ENCODE measurements around the gene CCNL2.

- no peak for TF ChIP-seq CTCF (conservative IDR thresholded peaks at IDR 0.05 in 1 of 2, IDR thresholded peaks at IDR 0.05 in 1 of 2; ENCODE audit: low read depth in 1 of 2, low read length in 2 of 2)
- TF ChIP-seq EZH2 (IDR thresholded peaks at IDR 0.05; ENCODE audit: low read length, missing control alignments): no peak
Observed at GRCh38 chr1:1428174-1428573, 29.0 kb upstream of the CCNL2 start.

Measured in fibroblast of lung (primary cell).